GM12872 (cell line): Measurements from ENCODE around the gene EBF4.

Experiments used
- CTCF ChIP-seq: IDR thresholded peaks from 3 replicates; pipeline ENCODE4 v1.5.1; 2011; ENCODE audit warnings: low read depth, mild to moderate bottlenecking, low read length, moderate library complexity; ENCODE audit not compliant: insufficient read depth

The EBF4 gene

GRCh38 chr20:2654831-2655230 is 37.7 kb upstream of the EBF4 start:
- no peak for TF ChIP-seq CTCF

GRCh38 chr20:2655331-2656116 is 37.1 kb upstream of the EBF4 start:
- TF ChIP-seq CTCF: no peak

GRCh38 chr20:2656471-2657117 is 36.0 kb upstream of the EBF4 start:
- TF ChIP-seq CTCF: no peak

GRCh38 chr20:2657241-2657640 is 35.3 kb upstream of the EBF4 start:
- TF ChIP-seq CTCF: no peak

GRCh38 chr20:2657674-2658073 is 34.9 kb upstream of the EBF4 start:
- no peak for TF ChIP-seq CTCF

- no peak for TF ChIP-seq CTCF
These were observed 33.9 kb upstream of the EBF4 start for GRCh38 chr20:2658414-2659354.

GRCh38 chr20:2659547-2659946 is 33.0 kb upstream of the EBF4 start:
- TF ChIP-seq CTCF: no peak
